HPDE6-E6E7 (cell line): ENCODE results near the gene EIPR1.
"Not testable (repeated sequence)": the region's sequence is repeated elsewhere in the genome, so short reads cannot be mapped to it uniquely, and the experiment has no call there.

Source experiments
- DNase-seq: peaks from one replicate; pipeline ENCODE4 v3.0.0; 2011; ENCODE audit warnings: missing footprints; ENCODE audit errors: extremely low spot score

The EIPR1 gene

DNA sequence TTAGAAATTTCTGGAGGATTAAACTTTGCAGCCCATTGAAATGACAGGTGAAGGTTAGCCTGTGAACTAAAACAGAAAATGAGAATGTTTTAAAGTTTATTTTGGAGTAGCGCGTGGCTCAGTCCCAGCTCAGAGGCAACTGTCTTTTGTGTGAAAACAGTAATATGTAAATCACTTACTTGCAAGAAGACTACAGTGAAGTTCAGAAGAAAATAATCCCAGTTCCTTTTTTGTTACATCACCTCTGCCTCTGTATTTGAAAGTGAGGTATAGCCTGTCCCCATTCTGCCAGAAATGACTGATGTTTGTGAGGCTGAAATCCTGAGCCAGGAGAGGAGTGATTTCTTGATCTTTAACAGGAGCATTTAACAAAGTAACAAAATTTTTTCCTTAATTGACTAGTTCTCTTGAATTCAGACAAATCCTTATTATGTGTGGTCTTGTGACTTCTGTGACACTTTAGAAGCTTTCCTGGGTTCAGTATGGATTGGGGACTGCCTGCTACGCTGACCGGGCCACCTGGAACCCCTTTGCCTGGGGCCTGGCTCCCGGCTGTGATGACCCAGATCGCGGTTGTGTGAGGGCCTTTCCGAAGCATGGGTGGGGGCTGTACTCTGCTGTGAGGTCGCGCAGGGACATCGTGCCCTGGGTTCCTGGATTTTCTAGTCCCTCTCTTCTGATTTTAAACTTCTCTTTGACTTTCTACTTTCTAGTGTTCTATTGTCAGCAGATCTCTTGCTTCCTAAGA lies 26.1 kb upstream of the EIPR1 start:
- DNase-seq: no peak

DNA sequence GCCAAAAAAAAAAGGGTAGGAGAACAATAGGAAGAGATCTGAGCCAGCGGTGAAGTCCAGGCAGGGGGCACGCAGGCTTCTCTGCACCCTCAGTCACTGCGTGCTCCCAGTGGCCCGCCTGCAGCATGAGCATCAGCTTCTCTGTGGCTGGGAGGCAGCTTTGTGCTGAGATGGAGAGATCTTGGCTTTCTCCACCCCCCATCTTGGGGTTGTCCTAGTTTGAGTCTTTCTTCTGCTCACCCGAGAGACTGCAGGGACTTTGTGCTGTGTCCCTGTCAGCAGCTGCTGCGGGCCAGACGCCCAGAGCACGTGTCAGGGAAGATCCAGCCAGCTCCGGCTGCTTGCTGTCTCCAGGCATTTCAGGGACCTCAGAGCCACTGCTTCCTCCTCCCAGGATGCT lies 22.2 kb upstream of the EIPR1 start:
- DNase-seq: no peak

- DNase-seq: no peak
These were observed 21.8 kb upstream of the EIPR1 start for GRCh38 chr2:3399381-3399780.

GRCh38 chr2:3398857-3399256 lies 21.2 kb upstream of the EIPR1 start:
- DNase-seq: no peak

- DNase-seq: no peak
These were observed 19.4 kb upstream of the EIPR1 start for GRCh38 chr2:3396920-3397559.

GRCh38 chr2:3392216-3392615 lies 14.6 kb upstream of the EIPR1 start:
- DNase-seq: no peak

- DNase-seq: no peak
These were observed 12.4 kb upstream of the EIPR1 start for GRCh38 chr2:3390041-3390440.

DNA sequence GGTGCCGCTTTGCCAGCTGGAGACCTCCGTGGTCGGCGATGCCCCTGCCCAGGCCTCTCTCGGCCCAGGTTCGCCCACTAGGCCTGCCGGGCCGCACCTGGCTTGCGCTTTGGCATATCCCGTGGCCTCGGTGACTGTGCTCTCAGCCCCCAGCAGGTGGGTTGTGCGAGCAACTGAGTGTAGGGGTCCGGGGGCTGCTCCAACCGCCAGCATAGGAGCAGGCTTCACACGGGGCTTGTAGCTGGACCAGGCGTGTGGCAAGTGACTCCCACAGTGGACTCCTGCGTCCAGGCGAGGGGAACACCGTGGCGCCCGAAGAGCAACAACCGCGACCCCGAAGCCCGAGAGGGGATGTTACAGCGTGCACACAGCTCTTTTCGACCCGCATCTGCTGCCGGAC lies 11.6 kb upstream of the EIPR1 start:
- DNase-seq: no peak

DNA sequence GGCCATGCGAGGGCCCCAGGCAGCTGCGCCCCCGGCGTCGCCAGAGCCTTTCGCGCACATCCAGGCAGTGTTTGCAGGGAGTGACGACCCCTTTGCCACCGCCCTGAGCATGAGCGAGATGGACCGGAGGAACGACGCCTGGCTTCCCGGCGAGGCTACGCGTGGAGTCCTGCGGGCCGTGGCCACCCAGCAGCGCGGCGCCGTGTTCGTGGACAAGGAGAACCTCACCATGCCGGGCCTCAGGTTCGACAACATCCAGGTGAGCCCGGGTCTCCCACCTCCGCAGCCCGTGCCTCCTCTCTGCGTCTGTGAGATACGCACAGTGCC lies 10.8 kb upstream of the EIPR1 start:
- no peak for DNase-seq

GRCh38 chr2:3387644-3388411 lies 10.2 kb upstream of the EIPR1 start:
- DNase-seq: no peak

DNA sequence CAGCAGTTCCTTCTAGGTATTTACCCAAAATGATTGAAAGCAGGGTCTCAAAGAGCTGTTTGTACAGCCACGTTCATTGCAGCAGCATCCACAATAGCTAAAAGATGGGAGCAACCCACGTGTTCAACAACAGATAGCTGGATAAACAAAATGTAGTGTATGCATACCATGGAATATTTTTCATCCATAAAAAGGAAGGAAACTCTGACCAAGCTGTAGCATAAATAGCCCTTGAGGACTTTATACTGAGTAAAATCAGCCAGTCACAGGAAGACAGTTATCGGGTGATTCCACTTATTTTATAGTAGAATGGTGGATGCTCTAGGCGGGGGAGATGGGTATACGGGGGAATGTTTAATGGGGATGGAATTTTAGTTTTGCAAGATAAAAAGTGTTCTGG lies 9.4 kb upstream of the EIPR1 start:
- DNase-seq: no peak

GRCh38 chr2:3386448-3386958 lies 8.9 kb upstream of the EIPR1 start:
- no peak for DNase-seq

DNA sequence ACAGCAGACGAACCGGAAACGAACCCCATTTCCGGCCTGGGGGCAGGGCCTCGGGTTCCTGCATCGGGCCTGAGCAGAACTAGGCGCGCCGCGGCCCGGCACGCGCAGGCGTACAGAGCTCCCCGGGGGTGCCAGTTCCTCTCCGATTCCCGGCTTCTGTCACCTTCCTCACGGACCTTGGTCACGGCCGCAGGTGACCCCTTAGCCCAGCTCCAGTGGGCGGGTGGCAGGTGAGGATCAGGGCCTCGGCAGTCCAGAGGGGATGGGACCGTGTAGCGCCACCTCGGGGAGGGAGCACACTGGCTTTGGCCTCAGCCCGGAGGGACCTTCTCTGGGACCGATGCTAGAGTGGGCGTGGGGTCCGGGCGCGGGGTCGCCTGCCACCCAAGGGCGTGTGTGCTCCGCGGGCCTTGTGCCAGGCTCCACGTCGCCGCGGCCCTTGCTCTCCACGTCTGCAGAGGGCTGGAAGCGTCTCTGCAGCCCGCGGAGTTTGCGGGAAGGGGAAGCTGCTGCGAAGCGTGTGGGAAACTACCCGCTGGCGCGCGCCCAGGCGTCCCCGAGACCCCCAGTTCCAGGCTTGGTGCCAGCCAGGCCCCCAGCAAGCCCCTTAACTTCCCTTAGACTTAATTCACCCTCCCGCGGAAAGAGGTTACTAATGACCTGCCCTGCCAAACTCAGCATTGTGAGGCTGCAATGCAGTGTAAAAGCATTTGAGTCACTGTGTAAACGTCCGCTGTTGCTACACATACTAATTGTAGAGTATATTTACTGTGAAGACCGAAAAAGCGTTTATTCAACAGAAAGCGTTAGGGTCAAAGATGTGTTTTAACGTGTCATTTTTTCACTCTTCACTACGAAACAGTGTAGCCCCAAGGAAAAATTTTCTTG lies 2.3 kb upstream of the EIPR1 start, which contains the start of gene TRAPPC12:
TRAPPC12 (plus strand) TSS at position 48 of the 888 bp plus-strand sequence. CDS start 7,930 bp downstream, outside the sequence.
- DNase-seq: peak; percentile 68

DNA sequence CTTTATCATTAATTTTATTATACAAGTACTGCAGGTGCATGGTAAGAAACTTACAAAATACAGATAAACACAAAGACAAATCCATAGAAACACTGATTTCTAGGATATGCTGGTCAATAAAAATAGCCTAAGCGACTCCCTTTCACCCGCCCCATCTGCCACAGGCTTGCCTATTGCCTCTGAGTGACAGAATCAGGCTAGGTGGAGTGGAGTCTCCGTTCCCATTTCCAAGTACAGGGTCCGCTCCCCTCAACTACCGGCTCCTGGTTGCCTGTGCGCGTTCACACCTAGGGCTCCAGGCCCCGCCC lies 1.7 kb upstream of the EIPR1 start:
- DNase-seq: no peak

- DNase-seq: peak; percentile 6
These were observed 373 bp downstream of the EIPR1 start for GRCh38 chr2:3377279-3377611.

GRCh38 chr2:3376821-3377220 lies 797 bp downstream of the EIPR1 start:
- DNase-seq: no peak

DNA sequence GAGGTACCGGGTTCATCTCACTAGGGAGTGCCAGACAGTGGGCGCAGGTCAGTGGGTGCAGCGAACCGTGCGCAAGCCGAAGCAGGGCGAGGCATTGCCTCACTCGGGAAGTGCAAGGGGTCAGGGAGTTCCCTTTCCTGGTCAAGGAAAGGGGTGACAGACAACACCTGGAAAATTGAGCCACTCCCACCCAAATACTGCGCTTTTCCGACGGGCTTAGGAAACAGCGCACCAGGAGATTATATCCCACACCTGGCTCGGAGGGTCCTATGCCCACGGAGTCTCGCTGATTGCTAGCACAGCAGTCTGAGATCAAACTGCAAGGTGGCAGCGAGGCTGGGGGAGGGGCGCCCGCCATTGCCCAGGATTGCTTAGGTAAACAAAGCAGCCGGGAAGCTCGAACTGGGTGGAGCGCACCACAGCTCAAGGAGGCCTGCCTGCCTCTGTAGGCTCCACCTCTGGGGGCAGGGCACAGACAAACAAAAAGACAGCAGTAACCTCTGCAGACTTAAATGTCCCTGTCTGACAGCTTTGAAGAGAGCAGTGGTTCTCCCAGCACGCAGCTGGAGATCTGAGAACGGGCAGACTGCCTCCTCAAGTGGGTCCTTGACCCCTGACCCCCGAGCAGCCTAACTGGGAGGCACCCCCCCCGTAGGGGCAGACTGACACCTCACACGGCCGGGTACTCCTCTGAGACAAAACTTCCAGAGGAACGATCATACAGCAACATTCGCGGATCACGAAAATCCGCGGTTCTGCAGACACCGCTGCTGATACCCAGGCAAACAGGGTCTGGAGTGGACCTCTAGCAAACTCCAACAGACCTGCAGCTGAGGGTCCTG lies 8.1 kb downstream of the EIPR1 start:
- DNase-seq: not testable (repeated sequence)

- DNase-seq: no peak
These were observed 9.3 kb downstream of the EIPR1 start for GRCh38 chr2:3368261-3368722.

- DNase-seq: no peak
These were observed 12.4 kb downstream of the EIPR1 start for GRCh38 chr2:3365219-3365618.

DNA sequence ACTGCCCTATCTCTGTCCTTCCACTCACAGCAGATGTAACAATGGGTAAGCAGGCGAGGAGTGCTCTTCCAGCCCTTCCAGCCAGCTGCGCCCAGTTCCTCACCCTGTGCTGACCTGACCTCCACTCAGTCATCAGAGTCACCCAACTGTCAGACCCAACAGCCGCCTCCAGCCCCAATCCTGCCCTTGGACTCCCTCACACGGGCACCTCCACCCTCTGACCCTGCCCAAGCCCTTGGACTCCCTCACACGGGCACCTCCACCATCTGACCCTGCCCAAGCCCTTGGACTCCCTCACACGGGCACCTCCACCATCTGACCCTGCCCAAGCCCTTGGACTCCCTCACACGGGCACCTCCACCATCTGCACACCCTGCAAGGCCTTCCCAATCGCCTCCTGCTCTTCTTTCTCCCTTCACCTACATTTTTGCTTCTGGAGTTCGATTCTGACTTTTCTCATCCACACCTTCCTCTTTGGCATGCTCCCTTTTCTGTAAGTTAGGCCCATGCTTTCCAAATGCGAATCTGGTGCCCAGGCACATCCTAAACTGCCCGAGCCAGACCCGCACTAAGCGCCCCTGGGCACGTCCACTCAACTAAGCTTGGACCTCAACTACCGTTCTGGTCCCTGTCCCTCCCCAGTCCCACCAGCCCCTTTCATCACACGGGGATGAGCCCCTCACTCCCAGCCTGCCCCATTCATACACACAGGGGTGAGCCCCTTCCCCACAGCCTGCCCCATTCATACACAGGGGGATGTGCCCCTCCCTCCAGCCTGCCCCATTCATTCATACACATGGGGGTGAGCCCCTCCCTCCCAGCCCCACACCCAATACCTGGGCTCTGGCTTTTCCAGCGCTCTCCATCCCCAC lies 15.9 kb downstream of the EIPR1 start:
- no peak for DNase-seq
